Measurements from ENCODE around the gene PTPRC.

PTPRC gene

DNA sequence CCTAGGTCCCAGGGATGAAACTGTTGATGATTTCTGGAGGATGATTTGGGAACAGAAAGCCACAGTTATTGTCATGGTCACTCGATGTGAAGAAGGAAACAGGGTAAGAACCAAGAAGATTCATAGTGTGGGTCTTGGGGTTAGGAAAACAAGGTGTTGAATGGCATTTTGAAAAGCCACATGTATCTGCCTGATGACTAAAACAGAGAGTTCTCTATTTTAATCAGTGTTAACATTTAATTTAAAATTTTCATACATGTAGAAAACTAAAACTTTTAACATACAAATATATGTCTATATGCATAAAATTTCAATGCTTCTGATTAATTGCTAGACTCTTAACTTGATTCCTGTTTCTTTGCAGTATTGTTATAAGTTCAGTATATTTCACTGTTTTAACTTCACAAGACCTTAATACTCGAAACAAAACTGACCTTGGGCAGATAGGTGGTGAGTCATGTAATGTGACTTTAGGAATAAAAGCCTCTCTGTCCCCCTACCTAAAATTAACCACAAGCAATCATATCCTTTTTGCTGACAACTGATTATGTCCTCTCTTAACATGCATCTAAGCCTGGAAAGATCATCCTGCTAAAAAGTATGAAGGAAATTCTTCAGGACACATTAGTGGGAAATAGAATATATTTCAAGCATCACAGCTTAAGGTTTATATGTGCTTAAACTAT lies 95.6 kb downstream of the PTPRC start:
- no peak for TF ChIP-seq CTCF (IDR thresholded peaks at IDR 0.05; ENCODE audit: insufficient read depth, low read depth, low read length, missing control alignments)
- H3K4me3 ChIP-seq (ENCODE audit: low read depth, low read length): no peak overlapping the region
- DNase-seq (ENCODE audit: low read depth): peak; percentile 67

DNA sequence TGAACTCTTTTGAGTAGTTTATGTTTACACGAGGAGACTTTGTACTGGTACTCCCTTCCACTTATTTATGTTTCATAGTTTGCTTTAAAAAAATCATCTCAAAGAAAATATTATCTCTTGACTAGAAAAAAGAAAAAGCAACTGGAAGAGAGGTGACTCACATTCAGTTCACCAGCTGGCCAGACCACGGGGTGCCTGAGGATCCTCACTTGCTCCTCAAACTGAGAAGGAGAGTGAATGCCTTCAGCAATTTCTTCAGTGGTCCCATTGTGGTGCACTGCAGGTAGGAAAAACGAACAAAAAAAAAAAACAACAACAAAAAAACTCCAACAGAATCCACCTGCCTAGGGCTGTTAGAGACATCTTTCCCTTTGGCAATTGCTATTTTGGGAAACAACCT lies 102.9 kb downstream of the PTPRC start:
- TF ChIP-seq CTCF (IDR thresholded peaks at IDR 0.05; ENCODE audit: insufficient read depth, low read depth, low read length, missing control alignments): no peak
- no peak for DNase-seq (ENCODE audit: low read depth)
- no peak overlapping the region for H3K4me3 ChIP-seq (ENCODE audit: low read depth, low read length)

GRCh38 chr1:198747127-198747526 lies 108.3 kb downstream of the PTPRC start:
- no peak for TF ChIP-seq CTCF (IDR thresholded peaks at IDR 0.05; ENCODE audit: insufficient read depth, low read depth, low read length, missing control alignments)
- DNase-seq (ENCODE audit: low read depth): no peak
- H3K4me3 ChIP-seq (ENCODE audit: low read depth, low read length): no peak overlapping the region

- no peak for DNase-seq (ENCODE audit: low read depth)
- no peak overlapping the region for H3K4me3 ChIP-seq (ENCODE audit: low read depth, low read length)
- no peak for TF ChIP-seq CTCF (IDR thresholded peaks at IDR 0.05; ENCODE audit: insufficient read depth, low read depth, low read length, missing control alignments)
Observed at GRCh38 chr1:198749279-198749678, 110.4 kb downstream of the PTPRC start.

DNA sequence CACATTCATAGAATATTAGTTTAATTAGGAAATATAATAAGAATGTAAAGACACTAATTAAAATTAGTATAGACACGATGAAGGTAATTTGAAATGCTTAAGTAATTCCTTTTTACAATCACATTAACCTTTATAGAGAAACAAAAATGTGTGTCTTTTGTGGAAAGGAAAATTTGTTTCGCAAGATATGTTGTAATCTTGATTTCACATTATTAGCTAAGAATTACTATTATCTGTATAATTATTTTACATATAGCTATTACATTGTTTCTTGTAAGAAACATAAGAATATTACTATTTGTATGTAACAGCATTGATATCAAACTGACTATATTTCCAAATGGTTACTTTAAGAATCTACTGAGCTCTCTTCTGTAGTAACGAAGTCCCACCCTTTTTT lies 111.2 kb downstream of the PTPRC start:
- TF ChIP-seq CTCF (IDR thresholded peaks at IDR 0.05; ENCODE audit: insufficient read depth, low read depth, low read length, missing control alignments): no peak
- H3K4me3 ChIP-seq (ENCODE audit: low read depth, low read length): no peak overlapping the region
- DNase-seq (ENCODE audit: low read depth): no peak

- no peak overlapping the region for H3K4me3 ChIP-seq (ENCODE audit: low read depth, low read length)
- DNase-seq (ENCODE audit: low read depth): no peak
- TF ChIP-seq CTCF (IDR thresholded peaks at IDR 0.05; ENCODE audit: insufficient read depth, low read depth, low read length, missing control alignments): no peak
Observed at GRCh38 chr1:198751741-198752140, 112.9 kb downstream of the PTPRC start.

DNA sequence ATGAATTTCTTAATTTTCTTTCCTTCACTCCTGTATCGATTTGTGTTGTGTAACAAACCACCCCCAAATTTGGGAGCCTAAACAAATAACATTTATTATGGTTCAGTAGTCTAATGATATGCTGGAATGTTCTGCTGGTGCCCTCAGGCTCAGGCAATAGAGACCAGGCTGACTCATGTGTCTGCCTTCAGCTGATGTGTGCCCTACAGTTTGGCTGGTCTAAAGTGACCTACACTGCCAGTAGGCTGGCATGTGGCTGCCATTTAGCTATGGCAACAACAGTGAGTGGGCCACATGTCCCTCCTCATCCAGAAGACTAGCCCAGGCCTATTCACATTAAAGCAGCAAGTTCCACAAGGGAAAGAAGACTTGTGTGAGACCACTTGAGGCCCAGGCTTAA lies 115.8 kb downstream of the PTPRC start:
- no peak for TF ChIP-seq CTCF (IDR thresholded peaks at IDR 0.05; ENCODE audit: insufficient read depth, low read depth, low read length, missing control alignments)
- DNase-seq (ENCODE audit: low read depth): no peak
- H3K4me3 ChIP-seq (ENCODE audit: low read depth, low read length): no peak overlapping the region
